Mesothelial cell of epicardium (in vitro differentiated cells): ENCODE measurements around the gene MBOAT7. TPM values are rescaled to one million over a fixed set of nuclear protein-coding genes. Genes with fewer than 3 reads are reported as not detected.

ENCODE experiments used
- DNase-seq, 2 experiments: peaks; one replicate each; pipeline ENCODE4 v3.0.0; 2021; ENCODE audit warnings: low spot score in 2 of 2; ENCODE audit not compliant: unreplicated experiment in 2 of 2
- H3K27ac Mint-ChIP-seq: 2 replicates; pipeline ENCODE4 v1.8.0; 2021; ENCODE audit warnings: mixed read lengths
- H3K27me3 Mint-ChIP-seq: 2 replicates; pipeline ENCODE4 v1.8.0; 2021; ENCODE audit warnings: low read depth, mixed read lengths
- H3K36me3 Mint-ChIP-seq: 2 replicates; pipeline ENCODE4 v1.8.0; 2021; ENCODE audit warnings: mixed read lengths
- H3K4me1 Mint-ChIP-seq: 2 replicates; pipeline ENCODE4 v1.8.0; 2021; ENCODE audit warnings: mixed read lengths
- H3K4me3 Mint-ChIP-seq: 2 replicates; pipeline ENCODE4 v1.8.0; 2021; ENCODE audit warnings: mild to moderate bottlenecking, moderate library complexity, mixed read lengths
- H3K9me3 Mint-ChIP-seq: 2 replicates; pipeline ENCODE4 v1.8.0; 2021; ENCODE audit warnings: mixed read lengths
- total RNA-seq: library from RNA; stranded (reverse); gene quantifications from 3 replicates; pipeline ENCODE4 v1.2.1, GENCODE V29; 2021
- TF ChIP-seq, protein P1 (sequence below): fragments of 200-600 bp; sonication (generic); IDR thresholded peaks from one replicate; pipeline ENCODE4 v1.5.0; 2021; ENCODE audit warnings: antibody characterized with exemption; ENCODE audit not compliant: unreplicated experiment

Gene MBOAT7
- total RNA-seq, 1 donor from 2014 or later: 113 TPM

DNA sequence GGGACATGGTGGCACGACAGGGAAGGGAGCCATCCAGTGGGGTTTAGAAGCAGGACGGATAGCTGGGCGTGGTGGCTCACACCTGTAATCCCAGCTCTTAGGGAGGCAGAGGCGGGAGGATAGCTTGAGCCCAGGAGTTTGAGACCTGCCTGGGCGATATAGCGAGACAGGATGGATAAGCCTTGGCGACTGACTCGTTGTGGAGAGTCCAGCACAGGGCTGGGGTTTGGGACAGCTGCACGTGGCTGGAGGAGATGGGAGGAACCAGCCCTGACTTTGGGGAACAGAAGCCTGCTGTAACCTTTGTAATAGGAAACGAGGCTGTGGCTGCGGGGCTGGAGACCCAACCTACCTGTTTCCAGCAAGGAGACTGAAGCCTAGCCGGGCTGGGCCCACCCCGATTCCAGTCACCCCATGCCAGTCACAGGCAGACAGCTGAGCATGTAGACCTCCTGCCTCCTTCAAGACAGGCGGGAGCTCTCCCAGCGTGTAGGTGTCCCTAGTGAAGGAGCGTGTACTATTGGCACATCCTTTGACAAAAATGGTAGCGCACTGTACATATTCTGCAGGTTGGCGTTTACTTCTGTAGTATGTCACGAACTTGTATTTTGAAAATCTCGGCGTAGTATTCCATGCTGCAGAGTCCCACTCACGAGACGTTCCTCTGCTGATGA is 37.9 kb downstream of the MBOAT7 start:
- Mint-ChIP-seq H3K27me3 (no peaks in the 10 kb centered on the region), H3K9me3 (no peaks in the 10 kb centered on the region), H3K4me1 (no peaks in the 10 kb centered on the region), H3K4me3 (no peak overlapping the region), H3K27ac (no peak overlapping the region), H3K36me3 (peaks cover 42% of the 10 kb centered on the region)
- no peak for DNase-seq
- TF ChIP-seq, protein P1, sequence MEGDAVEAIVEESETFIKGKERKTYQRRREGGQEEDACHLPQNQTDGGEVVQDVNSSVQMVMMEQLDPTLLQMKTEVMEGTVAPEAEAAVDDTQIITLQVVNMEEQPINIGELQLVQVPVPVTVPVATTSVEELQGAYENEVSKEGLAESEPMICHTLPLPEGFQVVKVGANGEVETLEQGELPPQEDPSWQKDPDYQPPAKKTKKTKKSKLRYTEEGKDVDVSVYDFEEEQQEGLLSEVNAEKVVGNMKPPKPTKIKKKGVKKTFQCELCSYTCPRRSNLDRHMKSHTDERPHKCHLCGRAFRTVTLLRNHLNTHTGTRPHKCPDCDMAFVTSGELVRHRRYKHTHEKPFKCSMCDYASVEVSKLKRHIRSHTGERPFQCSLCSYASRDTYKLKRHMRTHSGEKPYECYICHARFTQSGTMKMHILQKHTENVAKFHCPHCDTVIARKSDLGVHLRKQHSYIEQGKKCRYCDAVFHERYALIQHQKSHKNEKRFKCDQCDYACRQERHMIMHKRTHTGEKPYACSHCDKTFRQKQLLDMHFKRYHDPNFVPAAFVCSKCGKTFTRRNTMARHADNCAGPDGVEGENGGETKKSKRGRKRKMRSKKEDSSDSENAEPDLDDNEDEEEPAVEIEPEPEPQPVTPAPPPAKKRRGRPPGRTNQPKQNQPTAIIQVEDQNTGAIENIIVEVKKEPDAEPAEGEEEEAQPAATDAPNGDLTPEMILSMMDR: no peak

DNA sequence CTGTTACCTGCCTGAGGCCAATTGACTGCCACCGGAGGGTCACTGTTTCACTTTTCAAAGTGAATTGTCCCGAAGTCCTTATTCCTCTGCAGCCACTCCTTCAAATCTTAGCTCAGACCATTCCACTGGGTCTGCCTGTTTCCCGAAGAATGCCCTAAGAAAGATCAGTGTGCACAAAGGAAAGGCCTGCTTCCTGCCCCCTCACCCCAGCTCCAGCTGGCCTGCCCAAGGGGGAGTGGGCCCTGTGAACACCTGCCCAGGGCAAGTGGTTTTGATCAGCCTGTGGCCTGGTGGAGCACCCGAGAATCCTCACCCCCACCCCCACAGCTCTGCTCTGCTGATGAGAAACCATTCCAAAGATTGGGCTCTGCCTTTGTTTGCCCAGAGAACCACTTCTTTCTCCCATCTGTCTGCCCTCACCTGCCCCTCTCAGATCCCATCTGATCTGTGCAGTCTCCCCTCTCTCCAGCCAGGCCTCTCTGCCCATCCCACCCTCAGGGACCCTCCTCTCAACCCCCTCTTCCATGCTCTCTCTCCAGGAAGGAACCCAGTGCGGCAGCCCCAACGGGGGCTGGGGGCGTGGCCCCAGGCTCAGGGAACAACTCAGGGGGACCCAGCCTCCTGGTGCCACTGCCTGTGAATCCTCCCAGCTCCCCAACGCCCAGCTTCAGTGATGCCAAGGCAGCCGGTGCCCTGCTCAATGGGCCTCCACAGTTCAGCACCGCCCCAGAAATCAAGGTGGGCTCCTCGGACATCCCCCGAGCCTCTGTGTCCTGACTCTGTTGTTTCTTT is 40.2 kb downstream of the MBOAT7 start:
- no peaks in the 10 kb centered on the region for H3K9me3 Mint-ChIP-seq
- H3K36me3 Mint-ChIP-seq: peaks cover 48% of the 10 kb centered on the region
- no peak for DNase-seq
- no peaks in the 10 kb centered on the region for H3K27me3 Mint-ChIP-seq
- H3K4me3 Mint-ChIP-seq: no peak overlapping the region
- H3K4me1 Mint-ChIP-seq: no peaks in the 10 kb centered on the region
- TF ChIP-seq, protein P1: no peak
- H3K27ac Mint-ChIP-seq: no peak overlapping the region

DNA sequence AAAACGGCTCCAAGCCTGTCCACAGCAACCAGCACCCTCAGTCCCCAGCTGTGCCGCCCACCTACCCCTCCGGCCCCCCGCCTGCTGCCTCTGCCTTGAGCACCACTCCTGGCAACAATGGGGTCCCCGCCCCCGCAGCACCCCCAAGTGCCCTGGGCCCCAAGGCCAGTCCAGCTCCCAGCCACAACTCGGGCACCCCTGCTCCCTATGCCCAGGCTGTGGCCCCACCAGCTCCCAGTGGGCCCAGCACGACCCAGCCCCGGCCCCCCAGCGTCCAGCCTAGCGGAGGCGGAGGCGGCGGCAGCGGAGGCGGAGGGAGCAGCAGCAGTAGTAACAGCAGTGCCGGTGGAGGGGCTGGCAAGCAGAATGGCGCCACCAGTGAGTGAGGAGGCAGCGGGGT is 41.2 kb downstream of the MBOAT7 start:
- TF ChIP-seq, protein P1: no peak
- Mint-ChIP-seq H3K4me3 (no peak overlapping the region), H3K36me3 (peaks cover 53% of the 10 kb centered on the region), H3K27me3 (no peaks in the 10 kb centered on the region), H3K27ac (no peak overlapping the region), H3K4me1 (no peaks in the 10 kb centered on the region), H3K9me3 (no peaks in the 10 kb centered on the region)
- no peak for DNase-seq

DNA sequence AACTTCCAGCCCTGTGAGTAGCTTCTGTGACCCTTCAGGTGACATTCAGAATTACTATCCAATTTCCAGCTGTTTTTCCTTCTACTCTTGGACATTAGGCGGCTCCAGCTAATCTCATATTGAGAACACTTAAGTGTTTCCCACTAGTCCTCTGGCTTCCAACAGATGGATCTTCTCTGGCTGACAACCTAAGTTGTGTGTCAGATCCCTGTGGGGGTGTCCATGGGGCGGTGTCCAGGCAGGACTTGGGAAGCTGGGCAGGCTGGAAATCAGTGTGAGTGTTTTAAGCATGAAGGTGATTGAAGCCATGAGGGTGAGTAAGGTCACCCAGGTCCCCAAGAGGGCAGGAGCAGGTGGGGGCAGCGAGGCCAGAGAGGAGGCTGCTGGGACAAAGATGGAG is 41.7 kb downstream of the MBOAT7 start:
- DNase-seq: no peak
- Mint-ChIP-seq H3K27ac (no peak overlapping the region), H3K4me1 (no peaks in the 10 kb centered on the region), H3K27me3 (no peaks in the 10 kb centered on the region), H3K4me3 (no peak overlapping the region), H3K36me3 (peaks cover 57% of the 10 kb centered on the region), H3K9me3 (no peaks in the 10 kb centered on the region)
- TF ChIP-seq, protein P1: no peak

DNA sequence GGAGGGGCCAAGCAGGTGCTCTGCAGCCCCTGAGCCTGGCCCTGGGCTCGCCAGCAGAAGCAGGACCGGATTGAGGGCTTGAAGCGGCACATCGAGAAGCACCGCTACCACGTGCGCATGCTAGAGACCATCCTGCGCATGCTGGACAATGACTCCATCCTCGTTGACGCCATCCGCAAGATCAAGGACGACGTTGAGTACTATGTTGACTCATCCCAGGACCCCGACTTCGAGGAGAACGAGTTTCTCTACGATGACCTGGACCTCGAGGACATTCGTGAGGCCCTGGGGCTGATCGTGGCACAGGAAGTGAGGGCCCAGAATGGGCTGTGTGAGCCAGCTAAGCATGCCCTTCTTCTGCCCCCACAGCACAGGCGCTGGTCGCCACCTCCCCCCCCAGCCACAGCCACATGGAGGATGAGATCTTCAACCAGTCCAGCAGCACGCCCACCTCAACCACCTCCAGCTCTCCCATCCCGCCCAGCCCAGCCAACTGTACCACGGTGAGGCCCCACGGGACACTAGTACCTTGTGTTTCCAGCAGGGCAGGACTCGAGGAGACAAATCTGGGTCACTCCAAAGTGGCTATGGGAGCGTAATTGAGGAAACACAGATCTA is 43.7 kb downstream of the MBOAT7 start:
- H3K9me3 Mint-ChIP-seq: no peaks in the 10 kb centered on the region
- peaks cover 50% of the 10 kb centered on the region for H3K36me3 Mint-ChIP-seq
- H3K27ac Mint-ChIP-seq: no peak overlapping the region
- peaks cover 1% of the 10 kb centered on the region for H3K4me1 Mint-ChIP-seq
- no peak overlapping the region for H3K4me3 Mint-ChIP-seq
- TF ChIP-seq, protein P1: no peak
- no peaks in the 10 kb centered on the region for H3K27me3 Mint-ChIP-seq
- no peak for DNase-seq
